Stimulated activated naive CD8-positive, alpha-beta T cell treated with anti-CD3 and anti-CD28 coated beads, Interleukin-15, amount 100 ng/mL, for 72 hours (primary cell): ENCODE measurements around the gene APOL6.

Experiments used
- ATAC-seq: fragments of 150-1000 bp; cut with Tn5 transposase; 2 replicates; pipeline ENCODE4 v1.10.0; 2021; ENCODE audit warnings: mild to moderate bottlenecking, moderate library complexity
- DNase-seq, 2 donors: peaks; one replicate each; pipeline ENCODE4 v3.0.0; 2021 to 2022
- H3K27ac Mint-ChIP-seq, 2 donors: one replicate each; pipeline ENCODE4 v1.8.0; 2022; ENCODE audit warnings: mild to moderate bottlenecking in 2 of 2, mixed read lengths in 2 of 2, moderate library complexity in 2 of 2
- H3K27me3 Mint-ChIP-seq: one replicate; pipeline ENCODE4 v1.8.0; 2022; ENCODE audit warnings: mixed read lengths
- H3K4me1 Mint-ChIP-seq: one replicate; pipeline ENCODE4 v1.8.0; 2022; ENCODE audit warnings: mild to moderate bottlenecking, mixed read lengths
- H3K4me3 Mint-ChIP-seq, 2 donors: one replicate each; pipeline ENCODE4 v1.8.0; 2022; ENCODE audit warnings: mild to moderate bottlenecking in 2 of 2, mixed read lengths in 2 of 2, moderate library complexity in 1 of 2
- H3K9me3 Mint-ChIP-seq, 2 donors: one replicate each; pipeline ENCODE4 v1.8.0; 2022; ENCODE audit warnings: mixed read lengths in 2 of 2

The APOL6 gene

GRCh38 chr22:35648066-35649025 is at the start of gene APOL6:
Gene APOL6 (plus strand): TSS chr22:35648446. CDS start chr22:35656426, 7,980 bp downstream.
- H3K4me3 Mint-ChIP-seq, result peak within 1 kb of the TSS; percentile 100
- peak; percentile 65 to 77 for DNase-seq
- H3K27me3 Mint-ChIP-seq, result no peaks in the 10 kb centered on the region
- peaks cover 35% of the 10 kb centered on the region for H3K4me1 Mint-ChIP-seq
- peak within 1 kb of the TSS; percentile 100 for H3K27ac Mint-ChIP-seq
- peaks cover 0 to 4% of the 10 kb centered on the region in 2 donors for H3K9me3 Mint-ChIP-seq
- ATAC-seq, result peak; percentile 83

- H3K9me3 Mint-ChIP-seq, result no peaks in the 10 kb centered on the region
- ATAC-seq, result no peak
- H3K4me3 Mint-ChIP-seq, result no peak overlapping the region
- H3K27ac Mint-ChIP-seq, result no peak overlapping the region
- DNase-seq, result no peak
- no peaks in the 10 kb centered on the region for H3K4me1 Mint-ChIP-seq
- no peaks in the 10 kb centered on the region for H3K27me3 Mint-ChIP-seq
Observed at GRCh38 chr22:35599364-35599763, 48.9 kb upstream of the APOL6 start.

GRCh38 chr22:35600476-35600875 is 47.8 kb upstream of the APOL6 start:
- H3K27me3 Mint-ChIP-seq, result no peaks in the 10 kb centered on the region
- H3K4me3 Mint-ChIP-seq, result no peak overlapping the region
- DNase-seq (no peak), ATAC-seq (no peak)
- no peak overlapping the region for H3K27ac Mint-ChIP-seq
- no peaks in the 10 kb centered on the region for H3K9me3 Mint-ChIP-seq
- no peaks in the 10 kb centered on the region for H3K4me1 Mint-ChIP-seq

GRCh38 chr22:35601013-35601580 is 47.1 kb upstream of the APOL6 start:
- H3K9me3 Mint-ChIP-seq, result no peaks in the 10 kb centered on the region
- peaks cover 1% of the 10 kb centered on the region for H3K27me3 Mint-ChIP-seq
- no peak for ATAC-seq
- DNase-seq, result no peak
- no peak overlapping the region for H3K27ac Mint-ChIP-seq
- H3K4me3 Mint-ChIP-seq, result no peak overlapping the region
- no peaks in the 10 kb centered on the region for H3K4me1 Mint-ChIP-seq

GRCh38 chr22:35601743-35602615 is 46.3 kb upstream of the APOL6 start:
- DNase-seq (peak in 1 of 2 donors; percentile 7), ATAC-seq (peak; percentile 57)
- Mint-ChIP-seq H3K4me1 (no peaks in the 10 kb centered on the region), H3K9me3 (no peaks in the 10 kb centered on the region), H3K27ac (no peak overlapping the region), H3K27me3 (peaks cover 10% of the 10 kb centered on the region), H3K4me3 (no peak overlapping the region)

- no peaks in the 10 kb centered on the region for H3K4me1 Mint-ChIP-seq
- ATAC-seq, result peak; percentile 72
- H3K4me3 Mint-ChIP-seq, result no peak overlapping the region
- peaks cover 33% of the 10 kb centered on the region for H3K27me3 Mint-ChIP-seq
- DNase-seq, result peak in 1 of 2 donors; percentile 21
- H3K9me3 Mint-ChIP-seq, result no peaks in the 10 kb centered on the region
- no peak overlapping the region for H3K27ac Mint-ChIP-seq
Observed at GRCh38 chr22:35604621-35605368, 43.5 kb upstream of the APOL6 start.

- Mint-ChIP-seq H3K4me1 (no peaks in the 10 kb centered on the region), H3K27ac (peak overlapping the region; percentile 3 to 54), H3K9me3 (no peaks in the 10 kb centered on the region), H3K27me3 (peaks cover 39% of the 10 kb centered on the region), H3K4me3 (no peak overlapping the region)
- ATAC-seq, result no peak
- no peak for DNase-seq
Observed at GRCh38 chr22:35605369-35605680, 42.9 kb upstream of the APOL6 start.

GRCh38 chr22:35605851-35606481 is 42.3 kb upstream of the APOL6 start:
- Mint-ChIP-seq H3K4me3 (no peak overlapping the region), H3K4me1 (peaks cover 1% of the 10 kb centered on the region), H3K27ac (no peak overlapping the region), H3K9me3 (no peaks in the 10 kb centered on the region), H3K27me3 (peaks cover 45% of the 10 kb centered on the region)
- ATAC-seq, result no peak
- no peak for DNase-seq

- peaks cover 51% of the 10 kb centered on the region for H3K27me3 Mint-ChIP-seq
- H3K9me3 Mint-ChIP-seq, result no peaks in the 10 kb centered on the region
Observed at GRCh38 chr22:35606916-35607315, 41.3 kb upstream of the APOL6 start.

GRCh38 chr22:35608088-35608487 is 40.2 kb upstream of the APOL6 start:
- Mint-ChIP-seq H3K27ac (no peak overlapping the region), H3K4me3 (no peak overlapping the region), H3K4me1 (peaks cover 15% of the 10 kb centered on the region), H3K9me3 (no peaks in the 10 kb centered on the region), H3K27me3 (peaks cover 53% of the 10 kb centered on the region)
- DNase-seq (no peak), ATAC-seq (no peak)

More at GRCh38 chr22:35606916-35607315, 41.3 kb upstream of the APOL6 start:
- DNase-seq (no peak), ATAC-seq (no peak)
- Mint-ChIP-seq H3K4me3 (no peak overlapping the region), H3K4me1 (peaks cover 11% of the 10 kb centered on the region), H3K27ac (no peak overlapping the region)

GRCh38 chr22:35609261-35609660 is 39.0 kb upstream of the APOL6 start:
- Mint-ChIP-seq H3K27ac (no peak overlapping the region), H3K4me3 (no peak overlapping the region)
- no peak for ATAC-seq

GRCh38 chr22:35609761-35610160 is 38.5 kb upstream of the APOL6 start:
- H3K9me3 Mint-ChIP-seq, result no peaks in the 10 kb centered on the region
- H3K4me3 Mint-ChIP-seq, result no peak overlapping the region
- H3K27me3 Mint-ChIP-seq, result peaks cover 53% of the 10 kb centered on the region
- peaks cover 15% of the 10 kb centered on the region for H3K4me1 Mint-ChIP-seq
- ATAC-seq (no peak), DNase-seq (no peak)
- H3K27ac Mint-ChIP-seq, result no peak overlapping the region

More at GRCh38 chr22:35609261-35609660, 39.0 kb upstream of the APOL6 start:
- Mint-ChIP-seq H3K27me3 (peaks cover 53% of the 10 kb centered on the region), H3K9me3 (no peaks in the 10 kb centered on the region), H3K4me1 (peaks cover 15% of the 10 kb centered on the region)
- no peak for DNase-seq

- H3K9me3 Mint-ChIP-seq, result no peaks in the 10 kb centered on the region
- no peak for ATAC-seq
Observed at GRCh38 chr22:35610741-35611140, 37.5 kb upstream of the APOL6 start.

GRCh38 chr22:35611200-35611890 is 36.9 kb upstream of the APOL6 start:
- H3K9me3 Mint-ChIP-seq, result no peaks in the 10 kb centered on the region
- peaks cover 15% of the 10 kb centered on the region for H3K4me1 Mint-ChIP-seq
- H3K4me3 Mint-ChIP-seq, result no peak overlapping the region
- no peak overlapping the region for H3K27ac Mint-ChIP-seq
- H3K27me3 Mint-ChIP-seq, result peaks cover 49% of the 10 kb centered on the region
- DNase-seq (no peak), ATAC-seq (no peak)

More at GRCh38 chr22:35610741-35611140, 37.5 kb upstream of the APOL6 start:
- Mint-ChIP-seq H3K27ac (no peak overlapping the region), H3K4me3 (no peak overlapping the region), H3K4me1 (peaks cover 15% of the 10 kb centered on the region), H3K27me3 (peaks cover 53% of the 10 kb centered on the region)
- DNase-seq, result no peak
